HEK293 (cell line): Measurements from ENCODE around the gene PHLDA1.

Experiments used
- CTCF ChIA-PET: fragments of 350-600 bp; formaldehyde crosslinking; extraction: SDS; loops from one replicate; lab custom pipeline; 2021; ENCODE audit warnings: antibody characterized with exemption; lab: Yijun Ruan, JAX
- POLR2A ChIA-PET: fragments of 300-600 bp; formaldehyde crosslinking; extraction: SDS; loops from one replicate; lab custom pipeline; 2020; ENCODE audit warnings: antibody characterized with exemption, inconsistent platforms; lab: Yijun Ruan, JAX
- H3K27ac ChIP-seq: fragments of 200-500 bp; sonication (Bioruptor generic); 2 replicates; pipeline ENCODE4 v1.5.1; 2014; ENCODE audit warnings: low read depth, low read length, control low read depth, inconsistent platforms; ENCODE audit errors: extremely low read depth
- H3K36me3 ChIP-seq, 2 experiments: fragments of 200-500 bp in 1 of 2; sonication (Bioruptor generic) in 1 of 2; 1 replicate in 1 of 2; 2 replicates in 1 of 2; pipeline ENCODE4 v1.5.1; 2014 to 2017; ENCODE audit warnings: inconsistent platforms in 2 of 2, low read length in 2 of 2; ENCODE audit not compliant: control insufficient read depth in 2 of 2, insufficient read depth in 1 of 2
- H3K4me1 ChIP-seq: fragments of 200-500 bp; sonication (Bioruptor generic); 2 replicates; pipeline ENCODE4 v1.5.1; 2014; ENCODE audit warnings: mild to moderate bottlenecking, low read length, inconsistent platforms; ENCODE audit not compliant: control insufficient read depth, insufficient read depth
- H3K4me3 ChIP-seq: 2 replicates; pipeline ENCODE4 v1.5.1; 2011; ENCODE audit warnings: low read depth, mild to moderate bottlenecking, control low read depth, low read length, moderate library complexity
- H3K9me3 ChIP-seq: fragments of 200-500 bp; sonication (Bioruptor generic); 2 replicates; pipeline ENCODE4 v1.5.1; 2014; ENCODE audit warnings: low read depth, low read length, inconsistent platforms; ENCODE audit not compliant: control insufficient read depth, insufficient read depth
- KLF17 ChIP-seq: fragments of 450-650 bp; formaldehyde crosslinking; IDR thresholded peaks from 2 replicates; pipeline ENCODE4 v1.5.1; 2016; ENCODE audit warnings: missing biosample characterization, missing genetic modification characterization
- PRDM6 ChIP-seq: fragments of 450-650 bp; formaldehyde crosslinking; IDR thresholded peaks from 2 replicates; pipeline ENCODE4 v1.5.1; 2017; ENCODE audit warnings: missing biosample characterization, missing genetic modification characterization
- RBAK ChIP-seq: fragments of 450-650 bp; formaldehyde crosslinking; IDR thresholded peaks from 2 replicates; pipeline ENCODE4 v1.5.1; 2016; ENCODE audit warnings: missing biosample characterization, missing genetic modification characterization
- SALL2 ChIP-seq: fragments of 450-650 bp; formaldehyde crosslinking; IDR thresholded peaks from 2 replicates; pipeline ENCODE4 v1.5.0; 2017; ENCODE audit warnings: missing biosample characterization, mild to moderate bottlenecking, missing genetic modification characterization, borderline replicate concordance
- SCRT2 ChIP-seq: fragments of 450-650 bp; formaldehyde crosslinking; IDR thresholded peaks from 2 replicates; pipeline ENCODE4 v1.5.1; 2016; ENCODE audit warnings: missing biosample characterization, missing genetic modification characterization
- ZBTB17 ChIP-seq: fragments of 450-650 bp; formaldehyde crosslinking; IDR thresholded peaks from 2 replicates; pipeline ENCODE4 v1.5.1; 2016; ENCODE audit warnings: missing biosample characterization, missing genetic modification characterization
- ZBTB26 ChIP-seq: fragments of 450-650 bp; formaldehyde crosslinking; optimal IDR thresholded peaks from 2 replicates; pipeline ENCODE3; 2016; ENCODE audit warnings: missing biosample characterization, mild to moderate bottlenecking, missing genetic modification characterization
- ZBTB49 ChIP-seq: fragments of 450-650 bp; formaldehyde crosslinking; IDR thresholded peaks from 2 replicates; pipeline ENCODE4 v1.5.1; 2016; ENCODE audit warnings: missing biosample characterization, missing genetic modification characterization, low read depth
- ZNF112 ChIP-seq: fragments of 450-650 bp; formaldehyde crosslinking; IDR thresholded peaks from 2 replicates; pipeline ENCODE4 v1.5.0; 2017; ENCODE audit warnings: missing biosample characterization, missing genetic modification characterization
- ZNF146 ChIP-seq: fragments of 450-650 bp; formaldehyde crosslinking; IDR thresholded peaks from 2 replicates; pipeline ENCODE4 v1.5.1; 2016; ENCODE audit warnings: missing biosample characterization, missing genetic modification characterization
- ZNF24 ChIP-seq: fragments of 450-650 bp; formaldehyde crosslinking; IDR thresholded peaks from 2 replicates; pipeline ENCODE4 v1.5.1; 2016; ENCODE audit warnings: missing biosample characterization, missing genetic modification characterization
- ZNF324 ChIP-seq: fragments of 450-650 bp; formaldehyde crosslinking; IDR thresholded peaks from 2 replicates; pipeline ENCODE4 v1.5.1; 2016; ENCODE audit warnings: missing biosample characterization, missing genetic modification characterization
- ZNF398 ChIP-seq: fragments of 450-650 bp; formaldehyde crosslinking; IDR thresholded peaks from 2 replicates; pipeline ENCODE4 v1.5.1; 2017; ENCODE audit warnings: missing biosample characterization, missing genetic modification characterization
- ZNF501 ChIP-seq: fragments of 450-650 bp; formaldehyde crosslinking; IDR thresholded peaks from 2 replicates; pipeline ENCODE4 v1.5.1; 2016; ENCODE audit warnings: missing biosample characterization, missing genetic modification characterization
- ZNF555 ChIP-seq: fragments of 450-650 bp; formaldehyde crosslinking; conservative IDR thresholded peaks from 2 replicates; pipeline ENCODE4 v1.5.1; 2017; ENCODE audit warnings: missing biosample characterization, mild to moderate bottlenecking, missing genetic modification characterization, inconsistent platforms
- ZNF645 ChIP-seq: fragments of 450-650 bp; formaldehyde crosslinking; IDR thresholded peaks from 2 replicates; pipeline ENCODE4; 2016; ENCODE audit warnings: missing biosample characterization, missing genetic modification characterization
- ZNF747 ChIP-seq: fragments of 450-650 bp; formaldehyde crosslinking; IDR thresholded peaks from 2 replicates; pipeline ENCODE4 v1.5.1; 2016; ENCODE audit warnings: missing biosample characterization, missing genetic modification characterization
- ZNF776 ChIP-seq: fragments of 450-650 bp; formaldehyde crosslinking; IDR thresholded peaks from 2 replicates; pipeline ENCODE4 v1.5.0; 2017; ENCODE audit warnings: missing biosample characterization, missing genetic modification characterization, borderline replicate concordance

PHLDA1 gene

GRCh38 chr12:75976113-75976512 is 55.5 kb downstream of the PHLDA1 start (continued):
- TF ChIP-seq ZNF112 (tag by site-specific recombination) (no peak), ZNF747 (tag by site-specific recombination) (no peak), PRDM6 (no peak), ZNF146 (tag by site-specific recombination) (no peak), KLF17 (tag by site-specific recombination) (no peak), SALL2 (tag by site-specific recombination) (no peak), RBAK (tag by site-specific recombination) (no peak)

- Histone ChIP-seq H3K36me3 (no peaks in the 10 kb centered on the region), H3K4me3 (no peak overlapping the region), H3K9me3 (no peaks in the 10 kb centered on the region), H3K27ac (no peak overlapping the region), H3K4me1 (peaks cover 9% of the 10 kb centered on the region)
- POLR2A ChIA-PET: no interaction called here
- no peak for TF ChIP-seq SCRT2 (tag by site-specific recombination)
- TF ChIP-seq ZNF645 (tag by site-specific recombination): no peak
- no peak for TF ChIP-seq ZNF24
- no peak for TF ChIP-seq ZBTB26 (tag by site-specific recombination)
- TF ChIP-seq ZBTB17: no peak
- no peak for TF ChIP-seq ZNF324
- TF ChIP-seq ZNF555 (tag by site-specific recombination): no peak
- no peak for TF ChIP-seq SALL2 (tag by site-specific recombination)
- no peak for TF ChIP-seq ZNF776 (tag by site-specific recombination)
- TF ChIP-seq ZNF398 (tag by site-specific recombination): no peak
- TF ChIP-seq ZBTB49 (tag by site-specific recombination): no peak
- no peak for TF ChIP-seq ZNF501
- TF ChIP-seq, all 188 proteins: peak for 0
- CTCF ChIA-PET: no interaction called here
Measured at GRCh38 chr12:75975702-75976101, 55.9 kb downstream of the PHLDA1 start.
